OCI-LY1 (cell line): ENCODE measurements around the gene BTBD6.

Source experiments
- CTCF ChIP-seq: fragments of 200-600 bp; sonication (generic), shearing (Covaris generic); IDR thresholded peaks from 2 replicates; pipeline ENCODE4 v1.5.1; 2017; ENCODE audit warnings: mild to moderate bottlenecking, antibody characterized with exemption, low read length, moderate library complexity, mixed read lengths
- EZH2 ChIP-seq: fragments of 200-600 bp; sonication (generic), shearing (Covaris generic); IDR thresholded peaks from 2 replicates; pipeline ENCODE4 v1.8.0; 2017; ENCODE audit warnings: borderline replicate concordance, mixed run types, mild to moderate bottlenecking, antibody characterized with exemption, low read length, moderate library complexity, mixed read lengths

- no peak for TF ChIP-seq CTCF
- no peak for TF ChIP-seq EZH2
Measured at GRCh38 chr14:105208738-105209075, 39.6 kb upstream of the BTBD6 start.
